Glomerular visceral epithelial cell (primary cell): ENCODE results near the gene HSPA1A.

ENCODE experiments used
- DNase-seq: peaks from one replicate; pipeline ENCODE4 v3.0.0-alpha.2; 2016; ENCODE audit errors: extremely low spot score

The HSPA1A gene

DNA sequence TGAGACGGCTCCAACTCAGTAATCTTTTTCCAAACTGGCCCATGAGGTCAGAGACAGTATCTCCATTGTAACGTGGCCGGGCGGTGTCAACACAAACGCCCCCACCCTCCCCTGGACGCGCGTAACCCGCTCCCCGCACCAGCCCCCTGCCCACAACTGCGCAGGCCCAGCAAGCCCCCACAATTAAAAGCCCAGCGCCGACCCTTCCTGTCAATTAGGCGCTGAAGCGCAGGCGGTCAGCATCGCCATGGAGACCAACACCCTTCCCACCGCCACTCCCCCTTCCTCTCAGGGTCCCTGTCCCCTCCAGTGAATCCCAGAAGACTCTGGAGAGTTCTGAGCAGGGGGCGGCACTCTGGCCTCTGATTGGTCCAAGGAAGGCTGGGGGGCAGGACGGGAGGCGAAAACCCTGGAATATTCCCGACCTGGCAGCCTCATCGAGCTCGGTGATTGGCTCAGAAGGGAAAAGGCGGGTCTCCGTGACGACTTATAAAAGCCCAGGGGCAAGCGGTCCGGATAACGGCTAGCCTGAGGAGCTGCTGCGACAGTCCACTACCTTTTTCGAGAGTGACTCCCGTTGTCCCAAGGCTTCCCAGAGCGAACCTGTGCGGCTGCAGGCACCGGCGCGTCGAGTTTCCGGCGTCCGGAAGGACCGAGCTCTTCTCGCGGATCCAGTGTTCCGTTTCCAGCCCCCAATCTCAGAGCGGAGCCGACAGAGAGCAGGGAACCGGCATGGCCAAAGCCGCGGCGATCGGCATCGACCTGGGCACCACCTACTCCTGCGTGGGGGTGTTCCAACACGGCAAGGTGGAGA lies at the start of gene HSPA1A, which contains the start of gene HSPA1L:
TSS of gene HSPA1A (plus strand) at position 519 of the 814 bp plus-strand sequence. CDS start at position 733, 214 bp downstream.
TSS of gene HSPA1L (minus strand) at position 259 of the 814 bp plus-strand sequence. CDS start 3,311 bp downstream, outside the sequence.
- DNase-seq, result peak; percentile 99

DNA sequence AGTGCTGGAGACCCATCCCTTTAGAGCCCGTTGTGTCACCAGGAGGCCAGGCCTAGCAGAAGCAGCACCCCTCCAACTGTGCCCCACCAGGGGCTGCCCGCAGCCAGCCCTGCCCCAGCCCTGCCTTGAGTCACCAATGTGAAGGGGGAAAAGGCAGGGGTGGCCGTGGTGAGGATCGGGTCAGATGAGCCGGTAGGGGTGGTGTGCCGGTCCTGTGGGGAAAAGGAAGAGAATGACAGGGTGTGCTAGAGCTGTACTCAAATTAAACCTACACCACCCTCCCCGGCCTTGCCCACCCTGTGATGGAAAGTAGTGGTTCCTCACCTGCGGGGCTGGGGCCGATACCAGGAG lies 49.8 kb upstream of the HSPA1A start:
- DNase-seq, result no peak

DNA sequence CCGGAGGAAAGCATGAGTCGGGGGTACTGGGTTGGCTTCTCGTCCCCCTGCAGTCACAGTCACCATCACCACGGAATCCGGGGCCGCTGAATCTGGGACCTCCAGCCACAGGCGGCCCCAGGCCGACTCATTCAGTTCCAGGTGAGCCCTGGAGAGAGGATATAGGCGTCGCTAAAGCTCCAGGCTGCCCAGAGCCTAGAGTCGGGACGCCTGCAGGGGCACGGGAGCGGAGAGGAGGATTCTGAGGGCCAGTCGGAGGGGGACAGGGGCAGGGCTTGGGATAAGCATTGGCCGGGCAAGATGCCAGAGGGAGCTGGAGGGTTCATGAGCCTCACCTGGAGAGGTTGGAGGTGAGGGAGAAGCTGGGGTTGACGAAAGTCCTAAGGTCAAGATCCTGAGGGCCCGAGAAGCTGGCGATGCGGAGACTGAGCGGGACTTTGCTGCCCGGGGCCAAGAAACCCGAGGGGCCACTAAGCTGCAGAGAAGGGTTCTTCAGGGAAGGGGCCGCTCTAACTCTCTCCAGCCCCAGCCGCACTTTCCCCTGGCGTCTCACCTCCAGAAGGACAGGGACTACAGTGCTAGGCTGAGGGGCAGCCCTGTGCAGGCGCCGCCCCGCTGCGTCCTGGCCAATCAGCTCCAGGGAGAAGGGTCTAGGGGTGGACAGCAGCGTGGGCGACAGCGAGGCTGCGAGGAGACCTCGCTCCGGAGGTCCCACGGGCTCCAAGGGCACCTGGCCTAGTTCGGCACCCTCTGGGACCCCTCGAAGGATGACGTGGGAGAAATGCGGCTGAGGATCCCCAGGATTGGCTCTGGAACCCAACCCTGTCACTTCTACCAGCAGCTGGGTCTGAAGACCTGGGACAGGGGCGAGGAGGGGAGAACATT lies 49.2 kb upstream of the HSPA1A start:
- no peak for DNase-seq

- no peak for DNase-seq
These were observed 48.2 kb upstream of the HSPA1A start for GRCh38 chr6:31767096-31767645.

DNA sequence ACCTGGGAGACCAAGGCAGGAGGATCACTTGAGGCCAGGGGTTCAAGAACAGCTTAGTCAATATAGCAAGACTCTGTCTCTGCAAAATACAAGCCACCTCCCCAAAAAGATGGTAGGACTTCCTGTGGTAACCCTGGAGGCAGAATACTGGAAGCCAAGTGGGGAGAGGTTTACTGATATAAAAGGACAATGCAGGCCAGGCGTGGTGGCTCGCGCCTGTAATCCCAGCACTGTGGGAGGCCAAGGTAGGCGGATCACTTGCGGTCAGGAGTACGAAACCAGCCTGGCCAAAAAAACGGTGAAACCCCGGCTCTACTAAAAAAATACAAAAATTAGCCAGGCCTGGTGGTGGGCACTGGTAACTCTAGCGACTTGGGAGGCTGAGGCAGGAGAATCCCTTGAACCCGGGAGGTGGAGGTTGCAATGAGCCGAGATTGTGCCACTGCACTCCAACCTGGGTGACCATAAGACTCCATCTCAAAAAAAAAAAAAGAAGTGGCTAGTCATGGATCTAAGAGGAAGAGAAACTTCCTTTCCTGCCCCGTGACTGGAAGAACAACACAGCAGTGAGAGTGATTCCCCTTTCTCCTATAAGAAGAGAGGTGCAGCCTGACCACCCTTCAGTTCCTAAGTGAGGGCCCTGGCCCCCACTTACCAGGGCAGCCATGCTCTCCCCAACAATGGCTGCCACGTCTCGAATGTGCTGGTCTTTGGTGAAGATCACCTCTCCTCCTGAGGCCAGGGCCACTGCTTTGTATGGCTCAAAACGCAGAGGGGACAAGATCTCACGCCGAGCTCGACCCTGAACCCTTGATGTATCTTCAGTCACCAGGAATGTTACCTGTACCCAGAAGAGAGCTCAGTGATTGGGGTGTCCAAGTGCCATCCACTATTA lies 46.7 kb upstream of the HSPA1A start:
- DNase-seq, result no peak

DNA sequence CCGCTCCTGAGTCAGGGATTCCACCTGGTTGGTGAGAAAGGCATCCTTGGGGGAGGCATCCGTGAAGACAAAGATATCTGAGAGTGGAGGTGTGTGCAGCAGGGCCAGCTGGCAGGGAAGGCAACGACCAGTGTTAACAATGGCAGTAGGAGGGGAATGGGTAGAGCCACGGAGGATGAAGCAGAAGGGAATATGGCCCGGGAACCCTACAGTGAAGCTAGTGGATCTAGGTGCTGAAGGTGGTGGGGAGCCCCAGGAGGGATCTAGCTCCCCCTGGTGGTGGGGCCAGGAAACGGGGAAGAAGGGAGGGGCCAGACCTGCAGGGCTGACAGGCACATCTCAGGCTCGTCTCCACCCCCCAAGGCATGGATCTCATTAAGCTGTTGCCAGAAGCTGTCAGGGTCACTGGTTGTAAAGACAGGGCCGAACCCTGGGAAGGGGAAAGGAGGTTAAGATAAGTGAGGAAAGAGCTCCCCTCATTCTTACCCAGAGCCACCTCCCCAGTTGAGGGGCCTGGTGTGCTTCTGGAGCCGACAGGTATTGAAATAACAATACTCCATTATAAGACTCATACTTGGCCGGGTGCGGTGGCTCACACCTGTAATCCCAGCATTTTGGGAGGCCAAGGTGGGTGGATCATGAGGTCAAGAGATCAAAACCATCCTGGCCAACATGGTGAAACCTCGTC lies 45.5 kb upstream of the HSPA1A start:
- peak; percentile 81 for DNase-seq

DNA sequence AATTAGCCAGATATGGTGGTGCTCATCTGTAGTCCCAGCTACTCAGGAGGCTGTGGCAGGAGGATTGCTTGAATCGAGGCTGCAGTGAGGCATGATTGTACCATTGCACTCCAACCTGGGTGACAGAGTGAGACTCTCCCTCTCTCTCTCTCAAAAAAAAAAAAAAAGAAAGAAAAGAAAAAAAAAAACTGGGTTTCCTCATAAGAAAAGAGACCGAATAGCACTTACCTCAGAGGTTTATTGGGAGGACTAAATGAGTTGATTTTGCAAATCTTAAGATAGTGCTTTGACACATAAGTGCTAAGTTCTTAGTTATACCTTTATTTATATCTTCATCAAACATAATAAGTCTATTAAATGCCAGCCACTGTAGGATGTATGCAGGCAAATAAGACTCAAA lies 44.5 kb upstream of the HSPA1A start:
- no peak for DNase-seq

- DNase-seq, result no peak
These were observed 43.4 kb upstream of the HSPA1A start for GRCh38 chr6:31771992-31772358.

- DNase-seq, result no peak
These were observed 40.2 kb upstream of the HSPA1A start for GRCh38 chr6:31775184-31775583.

- no peak for DNase-seq
These were observed 39.5 kb upstream of the HSPA1A start for GRCh38 chr6:31775633-31776484.

- DNase-seq, result no peak
These were observed 38.8 kb upstream of the HSPA1A start for GRCh38 chr6:31776485-31776988.

DNA sequence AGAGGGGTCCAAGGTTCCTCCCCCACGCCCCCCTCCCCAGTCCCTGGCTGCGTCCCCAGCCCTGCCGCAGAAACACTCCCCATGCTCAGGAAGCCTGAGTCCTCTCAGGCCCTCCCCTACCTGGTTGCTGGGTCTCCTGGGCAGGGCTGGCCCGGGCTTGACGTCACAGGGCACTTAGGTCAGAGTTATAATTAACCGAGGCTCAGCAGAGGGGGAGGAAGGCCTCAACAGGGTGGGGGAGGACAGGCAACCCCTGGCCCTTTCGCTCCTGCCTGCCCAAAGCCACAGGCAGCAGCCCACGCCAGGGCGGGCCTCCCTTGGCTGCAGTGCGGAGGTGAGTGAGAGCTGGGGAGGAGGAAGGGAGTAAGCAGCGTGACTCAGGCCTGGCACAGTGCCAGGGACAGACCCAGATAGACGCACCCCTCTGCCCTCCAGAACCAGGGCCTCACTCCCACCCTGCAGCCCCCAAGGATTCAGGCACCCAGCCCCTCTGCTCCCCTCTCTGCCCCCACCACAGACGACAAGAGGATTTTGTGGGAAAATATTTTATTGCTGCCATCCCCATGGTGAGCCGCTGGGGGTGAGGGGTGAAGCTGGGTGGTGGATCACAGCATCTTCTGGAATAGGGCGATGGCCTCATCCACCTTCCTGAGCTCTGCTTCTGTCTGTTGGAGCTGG lies 38.2 kb upstream of the HSPA1A start, which contains the start of gene VWA7:
TSS of gene VWA7 (minus strand) at position 340 of the 678 bp plus-strand sequence. CDS start 549 bp downstream, outside the sequence.
- peak; percentile 95 for DNase-seq

GRCh38 chr6:31777667-31778050 lies 37.7 kb upstream of the HSPA1A start:
- no peak for DNase-seq

- no peak for DNase-seq
These were observed 37.1 kb upstream of the HSPA1A start for GRCh38 chr6:31778193-31778592.

DNA sequence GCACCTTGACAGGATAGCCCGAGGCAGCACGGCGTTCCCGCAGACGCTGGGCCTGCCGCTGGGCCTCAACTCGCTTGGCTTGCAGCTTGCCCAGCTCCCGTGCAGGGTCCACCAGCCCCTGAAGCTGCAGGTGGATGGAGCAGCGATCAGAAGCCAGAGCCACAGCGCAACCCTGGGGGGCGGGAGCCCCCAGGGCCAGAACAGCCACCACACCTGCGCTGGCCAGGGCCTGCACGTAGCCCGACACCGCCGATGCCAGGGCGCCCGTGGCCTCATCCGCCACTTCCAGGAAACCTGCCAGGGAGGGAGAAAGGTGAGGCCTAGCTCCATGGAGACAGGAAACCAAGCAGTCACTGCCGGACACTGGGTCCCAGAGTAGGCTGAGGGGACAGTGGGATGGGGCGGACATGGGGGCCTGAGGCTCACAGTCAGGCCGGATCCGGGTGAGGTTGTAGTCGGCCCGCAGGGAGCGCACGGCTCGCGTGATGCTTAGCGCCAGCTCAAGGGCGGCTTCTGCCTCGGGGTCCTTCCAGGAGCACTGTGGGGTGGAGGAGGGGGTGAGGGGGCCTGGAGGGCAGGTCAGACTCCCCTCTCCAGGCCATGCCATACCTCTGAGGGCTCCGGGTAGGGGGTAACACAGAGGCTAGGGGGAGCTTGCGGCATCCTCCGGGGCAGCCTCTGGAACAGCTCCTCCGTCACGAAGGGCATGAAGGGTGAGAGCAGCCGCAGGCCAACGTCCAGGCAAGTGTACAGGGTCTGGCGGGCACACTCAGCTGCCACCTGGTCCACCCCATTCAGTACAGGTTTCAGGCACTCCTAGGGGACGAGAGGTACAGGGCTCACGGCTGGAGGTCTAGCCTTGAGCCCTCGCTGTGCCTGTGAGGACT lies 36.1 kb upstream of the HSPA1A start:
- DNase-seq, result no peak

DNA sequence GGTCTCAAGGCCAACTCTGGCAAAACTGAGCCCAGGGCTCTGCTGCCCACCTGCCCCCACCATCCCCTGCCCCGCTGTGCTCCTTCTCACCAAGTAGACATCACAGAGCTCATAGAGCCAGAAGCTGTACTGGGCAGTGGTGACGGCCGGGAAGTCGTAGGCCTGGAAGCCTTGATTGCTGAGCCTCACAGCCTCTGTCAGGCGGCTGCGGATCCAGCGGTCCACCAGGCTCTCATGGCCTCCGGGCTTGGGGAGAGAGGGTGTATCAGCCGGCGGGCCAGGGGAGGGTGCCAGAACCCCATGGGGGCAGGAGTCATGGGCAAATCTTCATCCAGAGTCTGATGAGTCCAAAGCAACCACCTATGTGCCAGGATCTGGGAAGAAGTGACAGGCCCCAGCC lies 35.4 kb upstream of the HSPA1A start:
- no peak for DNase-seq

DNA sequence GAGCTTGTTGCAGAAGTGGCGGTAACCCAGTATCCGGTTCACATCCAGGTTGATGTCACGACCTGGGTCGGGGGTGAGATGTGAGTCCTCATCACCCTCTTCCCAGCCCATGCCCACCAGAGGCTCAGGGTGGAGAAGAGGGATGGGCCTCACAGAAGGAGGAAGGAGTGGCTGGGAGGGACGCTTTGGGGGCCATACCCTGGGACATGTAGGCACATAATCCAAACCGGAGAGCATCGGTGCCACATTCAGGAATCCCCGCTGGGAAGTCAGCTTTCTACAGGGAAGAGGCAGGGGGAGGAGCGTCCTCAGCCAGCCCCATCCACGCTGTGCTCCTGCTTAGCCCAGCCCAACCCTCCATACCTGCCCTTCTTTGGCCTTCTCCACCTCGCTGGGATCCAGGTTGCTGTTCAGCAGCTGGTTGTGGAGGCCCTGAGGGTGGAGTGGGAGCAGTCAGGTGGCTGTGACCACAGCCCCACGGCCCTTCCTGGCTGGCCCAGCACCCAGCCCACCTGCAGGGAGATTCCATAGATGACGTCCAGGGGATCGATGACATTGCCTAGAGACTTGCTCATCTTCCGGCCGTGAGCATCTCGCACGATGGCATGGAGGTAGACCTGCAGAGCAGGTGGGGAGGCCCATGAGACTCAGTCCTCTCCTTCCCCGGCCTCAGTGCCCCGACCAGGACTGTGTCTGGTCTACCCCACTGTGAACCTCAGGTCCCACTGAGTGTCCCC lies 34.7 kb upstream of the HSPA1A start:
- DNase-seq, result no peak
